ENCODE results near the gene PTPRG.

DNA sequence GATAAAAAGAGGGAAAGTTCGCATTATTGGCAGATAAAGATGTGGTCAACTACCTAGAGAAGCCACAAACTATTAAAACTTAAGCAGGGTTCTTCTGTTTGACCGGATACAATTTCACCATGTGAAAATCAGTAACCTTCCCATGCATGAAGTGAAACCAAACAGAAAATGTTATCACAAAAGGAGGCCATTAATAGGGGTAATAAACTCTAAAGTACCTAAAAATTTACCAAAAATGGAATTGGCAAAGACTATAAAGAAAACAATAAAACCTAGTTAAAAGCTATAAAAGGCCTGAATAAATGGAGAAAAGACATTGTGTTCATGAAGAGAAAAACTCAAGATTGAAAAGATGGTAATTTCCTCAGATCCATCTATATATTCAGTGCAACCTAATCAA is 728.6 kb downstream of the PTPRG start:
- TF ChIP-seq, protein P1, sequence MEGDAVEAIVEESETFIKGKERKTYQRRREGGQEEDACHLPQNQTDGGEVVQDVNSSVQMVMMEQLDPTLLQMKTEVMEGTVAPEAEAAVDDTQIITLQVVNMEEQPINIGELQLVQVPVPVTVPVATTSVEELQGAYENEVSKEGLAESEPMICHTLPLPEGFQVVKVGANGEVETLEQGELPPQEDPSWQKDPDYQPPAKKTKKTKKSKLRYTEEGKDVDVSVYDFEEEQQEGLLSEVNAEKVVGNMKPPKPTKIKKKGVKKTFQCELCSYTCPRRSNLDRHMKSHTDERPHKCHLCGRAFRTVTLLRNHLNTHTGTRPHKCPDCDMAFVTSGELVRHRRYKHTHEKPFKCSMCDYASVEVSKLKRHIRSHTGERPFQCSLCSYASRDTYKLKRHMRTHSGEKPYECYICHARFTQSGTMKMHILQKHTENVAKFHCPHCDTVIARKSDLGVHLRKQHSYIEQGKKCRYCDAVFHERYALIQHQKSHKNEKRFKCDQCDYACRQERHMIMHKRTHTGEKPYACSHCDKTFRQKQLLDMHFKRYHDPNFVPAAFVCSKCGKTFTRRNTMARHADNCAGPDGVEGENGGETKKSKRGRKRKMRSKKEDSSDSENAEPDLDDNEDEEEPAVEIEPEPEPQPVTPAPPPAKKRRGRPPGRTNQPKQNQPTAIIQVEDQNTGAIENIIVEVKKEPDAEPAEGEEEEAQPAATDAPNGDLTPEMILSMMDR (IDR thresholded peaks at IDR 0.05 in 4 of 5, conservative IDR thresholded peaks at IDR 0.05 in 1 of 5) = no peak
- TF ChIP-seq POLR2A (IDR thresholded peaks at IDR 0.05) = no peak
